GM12891 (cell line): ENCODE data around the gene PRMT1. TPM values are rescaled to one million over a fixed set of nuclear protein-coding genes. Genes with fewer than 3 reads are reported as not detected.
"Not testable (repeated sequence)": the region's sequence is repeated elsewhere in the genome, so short reads cannot be mapped to it uniquely, and the experiment has no call there.

Experiments
- DNase-seq: peaks from one replicate; pipeline ENCODE4 v3.0.0; 2011; ENCODE audit warnings: low spot score; ENCODE audit not compliant: insufficient read length
- FAIRE-seq: peaks from 2 replicates; lab custom pipeline; 2011; peaks lifted over from hg19 to GRCh38; lab: Jason Lieb, UNC
- PAX5 ChIP-seq: IDR thresholded peaks from 2 replicates; pipeline ENCODE4 v1.6.1; 2011; ENCODE audit warnings: low read length, moderate library complexity, mild to moderate bottlenecking; ENCODE audit not compliant: insufficient read depth, severe bottlenecking
- POLR2A ChIP-seq: IDR thresholded peaks from 2 replicates; pipeline ENCODE4 v1.6.1; 2011; ENCODE audit warnings: low read depth, low read length, control low read depth
- POLR2AphosphoS5 ChIP-seq: IDR thresholded peaks from 2 replicates; pipeline ENCODE4 v1.6.1; 2011; ENCODE audit warnings: low read depth, low read length, control low read depth
- POU2F2 ChIP-seq: IDR thresholded peaks from 2 replicates; pipeline ENCODE4 v1.6.1; 2011; ENCODE audit warnings: low read depth, mild to moderate bottlenecking, control low read depth, low read length, moderate library complexity
- SPI1 ChIP-seq: IDR thresholded peaks from 2 replicates; pipeline ENCODE4 v1.6.1; 2011; ENCODE audit warnings: low read depth, low read length, control low read depth
- TAF1 ChIP-seq: IDR thresholded peaks from 2 replicates; pipeline ENCODE4 v1.6.1; 2011; ENCODE audit warnings: low read depth, low read length, control low read depth
- polyA plus RNA-seq: library from polyadenylated mRNA; unstranded; fragments of >200 nt; gene quantifications from one replicate; pipeline ENCODE4 v1.2.1, GENCODE V29; 2012; ENCODE audit warnings: low read depth, missing spikeins, inconsistent platforms; ENCODE audit not compliant: missing spikeins

PRMT1 gene
- polyA plus RNA-seq: 282 TPM

GRCh38 chr19:49677231-49677900 is at the start of gene PRMT1:
TSS of gene PRMT1 (plus strand) at chr19:49677271. CDS start at chr19:49677281, 10 bp downstream.
- TF ChIP-seq PAX5 (no peak), POLR2A (peak; percentile 95), TAF1 (peak; percentile 92), SPI1 (no peak), POU2F2 (peak; percentile 78), POLR2AphosphoS5 (peak; percentile 94)
- no peak for DNase-seq
- no peak for FAIRE-seq

- no peak for TF ChIP-seq PAX5
- no peak for TF ChIP-seq POU2F2
- no peak for TF ChIP-seq SPI1
- TF ChIP-seq TAF1: no peak
- no peak for TF ChIP-seq POLR2A
- no peak for TF ChIP-seq POLR2AphosphoS5
- FAIRE-seq: peak; percentile 38
These were observed 47.4 kb upstream of the PRMT1 start for GRCh38 chr19:49629659-49630058.

DNA sequence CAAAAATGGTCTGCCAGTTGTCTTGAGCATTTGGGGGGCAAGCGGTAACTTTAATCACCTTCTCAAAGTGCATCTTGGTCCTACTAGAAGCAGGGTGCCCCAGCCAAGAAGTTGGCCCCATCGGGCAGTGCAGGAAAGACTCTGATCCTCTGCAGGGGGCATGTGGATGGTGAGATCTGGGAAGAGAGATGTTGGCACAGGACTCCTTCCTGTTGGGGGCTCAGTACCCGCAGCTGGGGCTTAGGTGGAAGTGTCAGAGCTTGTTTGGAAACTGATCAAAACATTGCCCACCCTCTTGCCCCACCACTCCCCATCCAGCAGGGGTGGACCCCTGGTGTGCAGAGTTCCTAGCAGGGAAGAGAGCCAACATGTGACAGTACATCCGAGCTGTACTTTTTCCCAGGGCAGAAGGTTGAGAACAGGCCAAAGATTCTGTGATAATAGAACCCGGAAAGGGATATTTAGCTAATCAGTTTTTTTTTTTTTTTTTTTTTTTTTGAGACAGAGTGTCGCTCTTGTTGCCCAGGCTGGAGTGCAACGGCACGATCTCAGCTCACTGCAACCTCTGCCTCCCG is 46.0 kb upstream of the PRMT1 start:
- TF ChIP-seq TAF1: no peak
- TF ChIP-seq POU2F2: no peak
- no peak for TF ChIP-seq POLR2A
- no peak for TF ChIP-seq POLR2AphosphoS5
- no peak for TF ChIP-seq PAX5
- no peak for TF ChIP-seq SPI1
- DNase-seq: no peak

More at GRCh38 chr19:49629659-49630058, 47.4 kb upstream of the PRMT1 start:
- DNase-seq: no peak

DNA sequence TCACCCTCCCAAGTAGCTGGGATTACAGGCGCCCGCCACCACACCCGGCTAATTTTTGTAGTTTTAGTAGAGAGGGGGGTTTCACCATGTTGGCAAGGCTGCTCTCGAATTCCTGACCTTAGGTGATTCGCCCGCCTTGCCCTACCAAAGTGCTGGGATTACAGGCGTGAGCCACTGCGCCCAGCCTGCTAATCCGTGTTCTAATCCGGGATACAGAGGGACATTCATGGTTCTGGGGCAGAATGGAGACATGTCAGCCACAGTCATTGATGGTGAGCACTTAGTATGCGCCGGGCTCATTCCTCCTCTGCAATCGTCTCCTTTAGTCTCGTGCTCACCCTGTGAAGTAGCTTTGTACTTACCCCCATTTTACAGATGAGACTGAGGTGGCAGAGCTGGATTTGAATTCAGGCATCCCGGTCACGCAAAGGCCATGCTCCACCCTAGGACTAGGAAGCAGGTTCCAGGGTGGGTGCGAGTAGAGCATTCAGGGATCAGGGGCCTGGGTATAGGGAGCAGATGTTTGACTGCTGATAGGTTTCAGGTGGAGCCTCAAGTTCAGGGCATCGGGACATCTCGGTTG is 45.4 kb upstream of the PRMT1 start:
- no peak for DNase-seq
- TF ChIP-seq POLR2A: no peak
- no peak for TF ChIP-seq POU2F2
- TF ChIP-seq PAX5: no peak
- TF ChIP-seq TAF1: no peak
- no peak for TF ChIP-seq SPI1
- no peak for TF ChIP-seq POLR2AphosphoS5
- FAIRE-seq: no peak

More for the DNA sequence above, 46.0 kb upstream of the PRMT1 start:
- no peak for FAIRE-seq

DNA sequence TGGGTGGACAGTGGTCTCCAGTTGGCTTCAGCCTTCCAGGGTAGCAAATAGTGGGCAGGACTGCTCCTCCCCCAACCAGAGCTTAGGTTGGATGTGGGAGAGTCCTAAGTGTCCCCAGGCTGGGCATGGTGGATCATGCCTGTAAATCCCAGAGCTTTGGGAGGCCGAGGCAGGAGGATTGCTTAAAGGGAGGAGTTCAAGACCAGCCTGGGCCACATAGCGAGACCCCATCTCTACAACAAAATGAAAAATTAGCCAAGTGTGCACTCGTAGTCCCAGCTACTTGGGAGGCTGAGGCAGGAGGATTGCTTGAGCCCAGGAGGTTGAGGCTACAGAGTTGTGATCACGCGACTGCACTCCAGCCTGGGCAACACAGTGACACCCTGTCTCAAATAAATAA is 44.5 kb upstream of the PRMT1 start:
- FAIRE-seq (no peak), DNase-seq (no peak)
- TF ChIP-seq TAF1 (no peak), SPI1 (no peak), POLR2AphosphoS5 (no peak)

GRCh38 chr19:49633273-49633672 is 43.8 kb upstream of the PRMT1 start:
- not testable (repeated sequence) for FAIRE-seq

GRCh38 chr19:49635530-49636232 is 41.4 kb upstream of the PRMT1 start:
- no peak for FAIRE-seq
- DNase-seq: no peak
- TF ChIP-seq PAX5 (no peak), TAF1 (no peak), SPI1 (no peak), POLR2AphosphoS5 (no peak), POU2F2 (no peak), POLR2A (no peak)

More at GRCh38 chr19:49633273-49633672, 43.8 kb upstream of the PRMT1 start:
- DNase-seq: not testable (repeated sequence)

DNA sequence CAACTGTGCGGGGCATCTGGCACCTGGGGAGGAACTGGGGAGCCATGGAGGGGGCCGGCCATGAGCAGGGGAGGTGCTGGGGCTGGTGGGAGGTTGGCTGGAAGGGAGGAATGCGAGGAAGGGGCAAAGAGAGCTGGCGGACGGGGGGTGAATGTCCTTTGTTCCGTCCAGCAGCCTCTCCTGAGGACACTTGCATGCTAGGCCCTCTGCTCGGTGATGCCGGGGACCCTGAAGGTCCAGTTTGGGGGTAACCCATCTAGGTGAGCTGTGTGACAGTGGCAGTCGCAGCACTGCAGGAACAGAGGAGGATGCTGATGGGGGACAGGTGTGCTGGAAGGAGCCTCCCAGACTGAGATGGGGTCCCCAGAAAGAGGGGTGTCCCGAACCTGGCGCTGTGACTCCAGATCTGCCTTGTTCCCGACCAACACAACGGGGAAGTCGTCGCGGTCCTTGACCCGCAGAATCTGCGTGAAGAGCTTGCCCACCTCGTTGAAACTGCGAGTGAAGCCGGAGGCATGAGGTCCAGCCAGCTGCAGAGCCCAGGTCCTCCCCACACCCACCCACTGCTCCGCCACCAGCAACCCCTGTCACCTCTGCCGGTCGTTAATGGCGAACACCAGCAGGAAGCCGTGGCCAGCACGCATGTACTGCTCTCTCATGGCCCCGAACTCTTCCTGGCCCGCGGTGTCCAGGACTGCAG is 40.7 kb upstream of the PRMT1 start:
- TF ChIP-seq POLR2A: no peak
- TF ChIP-seq POU2F2: no peak
- TF ChIP-seq SPI1: no peak
- no peak for TF ChIP-seq POLR2AphosphoS5
- no peak for TF ChIP-seq PAX5
- TF ChIP-seq TAF1: no peak
- DNase-seq (no peak), FAIRE-seq (no peak)
